ENCODE measurements around the gene RXRG. TPM values are rescaled to one million over a fixed set of nuclear protein-coding genes. Genes with fewer than 3 reads are reported as not detected.

Gene RXRG
- polyA plus RNA-seq, 1 donor (not counting 4 experiments of a cell fraction or from before 2014, with no cell fraction given): not detected

DNA sequence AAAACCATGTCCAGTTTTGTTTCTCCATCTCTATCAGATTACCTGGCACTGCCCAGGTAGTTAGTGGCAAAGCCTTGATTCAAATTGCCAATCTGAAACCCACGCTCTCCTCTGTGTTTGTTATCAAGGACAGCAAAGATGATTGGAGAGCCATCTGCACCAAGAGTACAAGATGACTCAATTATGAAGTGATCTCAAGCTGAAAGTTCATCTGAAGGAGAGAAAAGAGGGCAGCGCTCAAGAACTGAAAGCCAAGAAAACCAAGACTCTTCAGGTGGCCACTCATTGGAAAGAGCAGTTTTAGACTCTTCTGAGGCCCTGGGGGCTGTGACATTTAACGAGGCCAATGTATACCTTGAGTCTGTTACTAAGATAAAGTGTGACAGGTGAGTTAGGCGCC lies 13.8 kb downstream of the RXRG start:
- no peak overlapping the region for H3K4me2 ChIP-seq (ENCODE audit: control insufficient read depth, extremely low read depth, insufficient read depth, low read depth, low read length)
- no peaks in the 10 kb centered on the region for H4K20me1 ChIP-seq (ENCODE audit: control insufficient read depth, extremely low read depth, insufficient read depth, low read length)
- dilution Hi-C loops (cut with MboI; ENCODE audit: extremely low pct_ligation_motif_present, low sequenced_read_pairs): no loop called here
- TF ChIP-seq, protein P1, sequence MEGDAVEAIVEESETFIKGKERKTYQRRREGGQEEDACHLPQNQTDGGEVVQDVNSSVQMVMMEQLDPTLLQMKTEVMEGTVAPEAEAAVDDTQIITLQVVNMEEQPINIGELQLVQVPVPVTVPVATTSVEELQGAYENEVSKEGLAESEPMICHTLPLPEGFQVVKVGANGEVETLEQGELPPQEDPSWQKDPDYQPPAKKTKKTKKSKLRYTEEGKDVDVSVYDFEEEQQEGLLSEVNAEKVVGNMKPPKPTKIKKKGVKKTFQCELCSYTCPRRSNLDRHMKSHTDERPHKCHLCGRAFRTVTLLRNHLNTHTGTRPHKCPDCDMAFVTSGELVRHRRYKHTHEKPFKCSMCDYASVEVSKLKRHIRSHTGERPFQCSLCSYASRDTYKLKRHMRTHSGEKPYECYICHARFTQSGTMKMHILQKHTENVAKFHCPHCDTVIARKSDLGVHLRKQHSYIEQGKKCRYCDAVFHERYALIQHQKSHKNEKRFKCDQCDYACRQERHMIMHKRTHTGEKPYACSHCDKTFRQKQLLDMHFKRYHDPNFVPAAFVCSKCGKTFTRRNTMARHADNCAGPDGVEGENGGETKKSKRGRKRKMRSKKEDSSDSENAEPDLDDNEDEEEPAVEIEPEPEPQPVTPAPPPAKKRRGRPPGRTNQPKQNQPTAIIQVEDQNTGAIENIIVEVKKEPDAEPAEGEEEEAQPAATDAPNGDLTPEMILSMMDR (optimal IDR thresholded peaks at IDR 0.05 in 1 of 3, IDR thresholded peaks at IDR 0.05 in 1 of 3, conservative IDR thresholded peaks at IDR 0.05 in 1 of 3; ENCODE audit: extremely low read depth in 1 of 3, insufficient read depth in 2 of 3, low read length in 3 of 3): no peak
- TF ChIP-seq EZH2 (IDR thresholded peaks at IDR 0.05; ENCODE audit: low read length): no peak
- no peaks in the 10 kb centered on the region for H3K9me1 ChIP-seq (ENCODE audit: control insufficient read depth, extremely low read depth, insufficient read depth, low read length)
- no peaks in the 10 kb centered on the region for H3K79me2 ChIP-seq (ENCODE audit: control insufficient read depth, insufficient read depth, low read length)
- H3K27ac ChIP-seq (ENCODE audit: control insufficient read depth, insufficient read depth, low read length): no peak overlapping the region
- H3K27me3 ChIP-seq (ENCODE audit: control insufficient read depth, extremely low read depth, insufficient read depth, low read length): peaks cover 7% of the 10 kb centered on the region
- H3K9ac ChIP-seq (ENCODE audit: control insufficient read depth, extremely low read depth, insufficient read depth, low read length): no peak overlapping the region
- H3K4me1 ChIP-seq (ENCODE audit: control insufficient read depth, extremely low read depth, insufficient read depth, low read length): no peaks in the 10 kb centered on the region
- no peak overlapping the region for H3K4me3 ChIP-seq (ENCODE audit: control insufficient read depth in 2 of 3, extremely low read depth in 1 of 3, insufficient read depth in 2 of 3, low read depth in 1 of 3, low read length in 3 of 3)
- H2AFZ ChIP-seq (ENCODE audit: control insufficient read depth, low read length): no peak overlapping the region
- H3K36me3 ChIP-seq (ENCODE audit: control insufficient read depth in 2 of 2, extremely low read depth in 1 of 2, insufficient read depth in 2 of 2, low read length in 2 of 2): no peaks in the 10 kb centered on the region
- H3K9me3 ChIP-seq (ENCODE audit: control insufficient read depth, low read depth, low read length): no peaks in the 10 kb centered on the region
- DNase-seq (ENCODE audit: low read depth, low spot score) (no peak), FAIRE-seq (no peak)

DNA sequence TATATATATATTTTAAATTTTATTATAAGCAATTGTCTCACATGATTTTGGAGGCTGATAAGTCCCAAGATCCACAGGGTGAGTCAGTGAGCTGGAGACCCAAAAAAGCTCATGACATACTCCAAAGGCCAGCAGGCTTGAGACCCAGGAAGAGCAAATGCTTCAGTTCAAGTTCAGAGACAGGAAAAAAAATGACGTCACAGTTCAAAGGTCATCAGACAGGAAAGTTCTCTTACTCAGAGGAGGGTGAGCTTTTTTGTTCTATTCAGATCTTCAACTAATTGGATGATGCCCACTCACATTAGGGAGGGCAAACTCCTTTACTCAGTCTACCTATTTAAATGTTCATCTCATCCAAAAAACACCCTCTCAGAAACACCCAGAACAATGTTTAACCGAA lies 18.2 kb downstream of the RXRG start:
- FAIRE-seq (no peak), DNase-seq (ENCODE audit: low read depth, low spot score) (no peak)
- no peaks in the 10 kb centered on the region for H3K36me3 ChIP-seq (ENCODE audit: control insufficient read depth in 2 of 2, extremely low read depth in 1 of 2, insufficient read depth in 2 of 2, low read length in 2 of 2)
- H3K4me2 ChIP-seq (ENCODE audit: control insufficient read depth, extremely low read depth, insufficient read depth, low read depth, low read length): no peak overlapping the region
- dilution Hi-C loops (cut with MboI; ENCODE audit: extremely low pct_ligation_motif_present, low sequenced_read_pairs): no loop called here
- no peaks in the 10 kb centered on the region for H3K4me1 ChIP-seq (ENCODE audit: control insufficient read depth, extremely low read depth, insufficient read depth, low read length)
- H4K20me1 ChIP-seq (ENCODE audit: control insufficient read depth, extremely low read depth, insufficient read depth, low read length): no peaks in the 10 kb centered on the region
- no peak overlapping the region for H3K4me3 ChIP-seq (ENCODE audit: control insufficient read depth in 2 of 3, extremely low read depth in 1 of 3, insufficient read depth in 2 of 3, low read depth in 1 of 3, low read length in 3 of 3)
- no peak overlapping the region for H2AFZ ChIP-seq (ENCODE audit: control insufficient read depth, low read length)
- H3K27me3 ChIP-seq (ENCODE audit: control insufficient read depth, extremely low read depth, insufficient read depth, low read length): no peaks in the 10 kb centered on the region
- H3K27ac ChIP-seq (ENCODE audit: control insufficient read depth, insufficient read depth, low read length): no peak overlapping the region
- no peaks in the 10 kb centered on the region for H3K9me1 ChIP-seq (ENCODE audit: control insufficient read depth, extremely low read depth, insufficient read depth, low read length)
- H3K9me3 ChIP-seq (ENCODE audit: control insufficient read depth, low read depth, low read length): no peaks in the 10 kb centered on the region
- H3K9ac ChIP-seq (ENCODE audit: control insufficient read depth, extremely low read depth, insufficient read depth, low read length): no peak overlapping the region
- no peaks in the 10 kb centered on the region for H3K79me2 ChIP-seq (ENCODE audit: control insufficient read depth, insufficient read depth, low read length)
- TF ChIP-seq, protein P1 (optimal IDR thresholded peaks at IDR 0.05 in 1 of 3, IDR thresholded peaks at IDR 0.05 in 1 of 3, conservative IDR thresholded peaks at IDR 0.05 in 1 of 3; ENCODE audit: extremely low read depth in 1 of 3, insufficient read depth in 2 of 3, low read length in 3 of 3): no peak
- no peak for TF ChIP-seq EZH2 (IDR thresholded peaks at IDR 0.05; ENCODE audit: low read length)
